WTC11 (cell line): Measurements from ENCODE around the gene LRRC74B. TPM values are rescaled to one million over a fixed set of nuclear protein-coding genes. Genes with fewer than 3 reads are reported as not detected.

ENCODE experiments used
- ATAC-seq: fragments of 200-7000 bp; cut with Tn5 transposase; 2 replicates; pipeline ENCODE4 v1.10.0; 2021; ENCODE audit warnings: mild to moderate bottlenecking, moderate library complexity
- CTCF ChIA-PET: fragments of 300-600 bp; sonication (Branson Sonifier 250); formaldehyde crosslinking; loops from one replicate; lab custom pipeline; 2021; ENCODE audit warnings: antibody characterized with exemption; lab: Charles Lee
- POLR2A ChIA-PET: fragments of 350-600 bp; sonication (Branson Sonifier 250); formaldehyde crosslinking; loops from one replicate; lab custom pipeline; 2021; ENCODE audit warnings: antibody characterized with exemption; lab: Charles Lee
- DNase-seq: peaks from one replicate; pipeline ENCODE4 v3.0.0; 2021; ENCODE audit warnings: low spot score
- H3K27ac Mint-ChIP-seq: 2 replicates; pipeline ENCODE4 v1.8.0; 2021; ENCODE audit warnings: mixed read lengths
- H3K27me3 Mint-ChIP-seq: 2 replicates; pipeline ENCODE4 v1.8.0; 2021; ENCODE audit warnings: low read depth, mild to moderate bottlenecking, moderate library complexity, mixed read lengths
- H3K36me3 Mint-ChIP-seq: 2 replicates; pipeline ENCODE4 v1.8.0; 2021; ENCODE audit warnings: mixed read lengths
- H3K4me1 Mint-ChIP-seq: 2 replicates; pipeline ENCODE4 v1.8.0; 2022; ENCODE audit warnings: mixed read lengths
- H3K4me3 Mint-ChIP-seq: 2 replicates; pipeline ENCODE4 v1.8.0; 2021; ENCODE audit warnings: mild to moderate bottlenecking, moderate library complexity, mixed read lengths
- H3K9me3 Mint-ChIP-seq: 2 replicates; pipeline ENCODE4 v1.8.0; 2021; ENCODE audit warnings: mixed read lengths
- EMX1 ChIP-seq: fragments of 250-450 bp; sonication (Bioruptor Pico); IDR thresholded peaks from 2 replicates; pipeline ENCODE4 v1.8.0; 2021; ENCODE audit warnings: mild to moderate bottlenecking
- NFATC4 ChIP-seq: fragments of 250-450 bp; sonication (Bioruptor Pico); IDR thresholded peaks from 2 replicates; pipeline ENCODE4 v1.9.0; 2021; ENCODE audit warnings: mild to moderate bottlenecking
- NFE2L1 ChIP-seq: sonication (generic); formaldehyde crosslinking; IDR thresholded peaks from 2 replicates; pipeline ENCODE4 v1.8.1; 2023; ENCODE audit warnings: missing genetic modification reagents
- TP53 ChIP-seq: sonication (generic); formaldehyde crosslinking; IDR thresholded peaks from 2 replicates; pipeline ENCODE4 v1.8.1; 2023; ENCODE audit warnings: mild to moderate bottlenecking, missing genetic modification reagents
- total RNA-seq: library from RNA; stranded (reverse); gene quantifications from 3 replicates; pipeline ENCODE4 v1.2.3, GENCODE V29; 2021
- TF ChIP-seq, protein P1 (sequence below): sonication (generic); formaldehyde crosslinking; IDR thresholded peaks from 2 replicates; pipeline ENCODE4 v1.8.1; 2022; ENCODE audit warnings: missing genetic modification reagents, borderline replicate concordance
- TF ChIP-seq, protein P2 (sequence below): sonication (generic); formaldehyde crosslinking; IDR thresholded peaks from 2 replicates; pipeline ENCODE4 v1.8.0; 2022; ENCODE audit warnings: missing genetic modification reagents

The LRRC74B gene
- total RNA-seq, 1 experiment from 2014 or later: not detected

DNA sequence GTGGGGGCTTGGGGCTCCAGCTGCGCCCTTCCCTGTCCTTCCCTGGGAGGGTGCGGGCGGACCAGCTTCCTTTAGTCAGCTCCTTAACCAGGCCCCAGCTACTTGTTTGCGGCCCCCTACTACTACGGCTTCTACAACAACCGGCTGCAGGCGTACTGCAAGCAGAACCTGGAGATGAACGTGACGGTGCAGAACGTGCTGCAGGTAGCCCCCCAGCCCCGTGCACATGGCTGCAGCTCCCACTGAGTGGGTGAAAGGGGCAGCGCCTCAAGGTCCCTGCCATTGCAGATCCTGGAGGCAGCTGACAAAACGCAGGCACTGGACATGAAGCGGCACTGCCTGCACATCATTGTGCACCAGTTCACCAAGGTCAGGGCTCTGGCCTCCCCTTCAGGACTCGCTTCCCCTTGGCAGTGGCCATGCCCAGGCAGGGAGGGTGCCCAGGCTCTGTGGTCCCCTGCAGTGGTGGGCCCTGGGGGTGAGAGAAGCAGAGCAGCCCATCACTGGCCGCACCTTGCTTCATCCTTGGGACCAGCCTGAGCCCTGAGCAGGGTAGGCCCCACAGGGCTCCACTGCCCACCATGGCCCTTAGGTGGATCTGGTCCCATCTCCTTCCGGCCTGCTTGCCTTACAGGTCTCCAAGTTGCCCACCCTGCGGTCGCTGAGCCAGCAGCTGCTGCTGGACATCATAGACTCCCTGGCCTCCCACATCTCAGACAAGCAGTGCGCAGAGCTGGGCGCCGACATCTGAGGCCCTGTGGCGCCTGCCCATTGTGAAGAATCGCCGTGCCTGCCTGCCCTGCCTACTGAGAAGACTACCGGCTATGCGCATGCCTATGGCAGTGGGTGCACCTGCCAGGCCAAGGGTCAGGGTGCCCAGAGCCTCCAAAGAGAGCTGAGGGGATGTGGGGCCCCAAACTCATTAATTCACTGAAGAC, 48.9 kb upstream of the LRRC74B start:
- Mint-ChIP-seq H3K4me3 (no peak overlapping the region), H3K36me3 (no peaks in the 10 kb centered on the region), H3K27me3 (no peaks in the 10 kb centered on the region), H3K4me1 (peaks cover 9% of the 10 kb centered on the region), H3K9me3 (no peaks in the 10 kb centered on the region), H3K27ac (no peak overlapping the region)
- DNase-seq: no peak
- no peak for ATAC-seq
- CTCF ChIA-PET: interaction anchor here (0.8 kb wide), 1 partner anchor 34 kb away, joined by 4 read pairs; no protein-coding TSS in a partner anchor
- POLR2A ChIA-PET: interaction anchor here (0.6 kb wide), 1 partner anchor 1126 kb away, joined by 4 read pairs; no protein-coding TSS in a partner anchor
- TF ChIP-seq TP53: no peak
- TF ChIP-seq, protein P1, sequence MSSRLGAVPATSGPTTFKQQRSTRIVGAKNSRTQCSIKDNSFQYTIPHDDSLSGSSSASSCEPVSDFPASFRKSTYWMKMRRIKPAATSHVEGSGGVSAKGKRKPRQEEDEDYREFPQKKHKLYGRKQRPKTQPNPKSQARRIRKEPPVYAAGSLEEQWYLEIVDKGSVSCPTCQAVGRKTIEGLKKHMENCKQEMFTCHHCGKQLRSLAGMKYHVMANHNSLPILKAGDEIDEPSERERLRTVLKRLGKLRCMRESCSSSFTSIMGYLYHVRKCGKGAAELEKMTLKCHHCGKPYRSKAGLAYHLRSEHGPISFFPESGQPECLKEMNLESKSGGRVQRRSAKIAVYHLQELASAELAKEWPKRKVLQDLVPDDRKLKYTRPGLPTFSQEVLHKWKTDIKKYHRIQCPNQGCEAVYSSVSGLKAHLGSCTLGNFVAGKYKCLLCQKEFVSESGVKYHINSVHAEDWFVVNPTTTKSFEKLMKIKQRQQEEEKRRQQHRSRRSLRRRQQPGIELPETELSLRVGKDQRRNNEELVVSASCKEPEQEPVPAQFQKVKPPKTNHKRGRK (CRISPR knock-in tag): no peak

DNA sequence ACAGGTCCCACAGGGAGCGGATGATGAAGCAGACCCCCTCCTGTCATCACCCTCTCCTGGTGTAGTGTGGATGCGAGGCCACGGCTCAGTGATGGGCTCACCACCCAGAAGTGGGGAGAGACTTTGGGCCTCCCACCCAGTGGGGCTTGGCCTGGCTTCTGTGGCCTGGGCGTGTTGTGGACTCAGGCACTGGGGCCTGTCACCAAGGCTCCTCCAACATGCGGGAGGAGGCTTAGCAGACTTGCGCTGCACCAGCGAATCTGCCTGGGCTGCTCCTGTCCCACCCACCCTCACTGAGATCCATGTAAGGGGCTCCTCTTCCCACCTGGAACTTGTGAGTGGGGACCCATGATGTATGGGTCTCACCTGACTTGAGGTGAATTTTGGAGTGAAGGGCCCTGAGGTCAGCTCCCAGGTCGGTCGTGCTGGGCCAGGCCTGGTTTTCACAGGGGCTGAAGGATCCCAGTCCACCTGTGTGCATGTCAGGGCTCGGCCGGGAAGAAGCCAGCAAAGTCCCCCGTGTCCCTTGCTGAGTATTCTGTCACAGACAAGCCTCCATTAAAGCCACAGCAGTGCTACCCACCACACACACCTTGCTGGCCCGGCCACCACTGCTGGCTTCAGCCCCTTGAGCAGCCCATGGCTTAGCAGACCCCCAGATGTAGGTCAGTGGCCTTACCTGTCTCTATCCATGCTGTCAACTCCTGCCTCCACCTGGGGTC, 48.0 kb upstream of the LRRC74B start:
- CTCF ChIA-PET: interaction anchor here (0.8 kb wide), 1 partner anchor 35 kb away, joined by 4 read pairs; no protein-coding TSS in a partner anchor
- ATAC-seq: no peak
- no peaks in the 10 kb centered on the region for H3K9me3 Mint-ChIP-seq

DNA sequence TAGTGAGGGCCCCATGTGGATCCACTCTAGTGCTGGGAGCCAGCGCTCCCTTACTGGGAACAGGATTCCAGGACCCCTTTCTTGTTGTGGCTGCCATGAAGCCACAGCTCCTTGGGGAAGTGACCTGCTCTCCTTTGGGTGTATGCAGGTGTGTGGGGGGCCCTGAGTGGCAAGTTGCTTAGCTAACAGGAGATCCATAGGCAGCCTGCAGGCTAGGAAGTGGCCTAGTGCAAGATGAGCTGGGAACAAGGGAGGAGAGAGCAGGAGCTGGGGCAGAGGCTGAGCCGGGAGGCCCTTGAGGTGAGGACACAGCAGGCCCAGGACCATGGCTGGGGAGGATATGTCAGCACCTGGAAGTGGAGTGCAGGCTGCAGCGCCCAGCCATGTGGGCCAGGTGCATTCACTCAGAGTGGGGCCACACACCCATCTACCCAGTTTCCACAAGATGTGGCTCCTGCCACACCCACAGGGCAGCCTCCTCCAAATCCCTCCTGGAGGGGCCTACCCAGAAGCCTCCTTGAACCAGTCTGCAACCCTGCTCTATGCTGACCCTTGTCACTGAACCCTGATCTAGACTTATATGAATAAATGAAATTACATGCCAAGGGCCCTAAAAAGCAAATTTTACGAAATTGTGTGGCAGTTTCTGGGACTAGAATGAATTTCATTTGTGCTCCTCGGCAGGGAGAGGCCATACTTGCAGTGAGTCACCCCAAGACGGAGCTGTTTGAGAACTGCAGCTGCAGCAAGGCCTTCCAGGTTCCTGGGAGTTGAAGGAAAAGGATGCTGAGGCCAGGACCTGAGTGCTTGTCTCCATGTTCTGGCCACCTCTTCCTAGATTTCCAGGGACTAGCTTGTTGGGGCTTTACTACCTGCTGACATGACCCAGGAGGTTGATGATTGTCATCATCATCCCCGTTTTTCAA, 47.1 kb upstream of the LRRC74B start:
- no peaks in the 10 kb centered on the region for H3K27me3 Mint-ChIP-seq
- no peaks in the 10 kb centered on the region for H3K9me3 Mint-ChIP-seq
- no peak for DNase-seq
- no peaks in the 10 kb centered on the region for H3K36me3 Mint-ChIP-seq
- H3K4me1 Mint-ChIP-seq: peaks cover 18% of the 10 kb centered on the region
- H3K4me3 Mint-ChIP-seq: no peak overlapping the region
- 0 out of 2 replicates have a peak overlapping the region, but pooled peaks have one; percentile 32 for H3K27ac Mint-ChIP-seq
- no peak for ATAC-seq
- TF ChIP-seq NFE2L1 (CRISPR knock-in tag) (peak; percentile 30; the same call in 1 of the 2 replicates), EMX1 (CRISPR knock-in tag) (no peak)
- CTCF ChIA-PET: interaction anchor here (0.6 to 1.0 kb wide), 3 partner anchors 17 to 42 kb away, joined by 3 to 4 read pairs (median 3); partner anchors contain the start of gene LZTR1
- POLR2A ChIA-PET: interaction anchor here (1.1 kb wide), 1 partner anchor 9 kb away, joined by 3 read pairs; no protein-coding TSS in a partner anchor

More for the DNA sequence above, 48.0 kb upstream of the LRRC74B start:
- peaks cover 9% of the 10 kb centered on the region for H3K4me1 Mint-ChIP-seq
- TF ChIP-seq, protein P2, sequence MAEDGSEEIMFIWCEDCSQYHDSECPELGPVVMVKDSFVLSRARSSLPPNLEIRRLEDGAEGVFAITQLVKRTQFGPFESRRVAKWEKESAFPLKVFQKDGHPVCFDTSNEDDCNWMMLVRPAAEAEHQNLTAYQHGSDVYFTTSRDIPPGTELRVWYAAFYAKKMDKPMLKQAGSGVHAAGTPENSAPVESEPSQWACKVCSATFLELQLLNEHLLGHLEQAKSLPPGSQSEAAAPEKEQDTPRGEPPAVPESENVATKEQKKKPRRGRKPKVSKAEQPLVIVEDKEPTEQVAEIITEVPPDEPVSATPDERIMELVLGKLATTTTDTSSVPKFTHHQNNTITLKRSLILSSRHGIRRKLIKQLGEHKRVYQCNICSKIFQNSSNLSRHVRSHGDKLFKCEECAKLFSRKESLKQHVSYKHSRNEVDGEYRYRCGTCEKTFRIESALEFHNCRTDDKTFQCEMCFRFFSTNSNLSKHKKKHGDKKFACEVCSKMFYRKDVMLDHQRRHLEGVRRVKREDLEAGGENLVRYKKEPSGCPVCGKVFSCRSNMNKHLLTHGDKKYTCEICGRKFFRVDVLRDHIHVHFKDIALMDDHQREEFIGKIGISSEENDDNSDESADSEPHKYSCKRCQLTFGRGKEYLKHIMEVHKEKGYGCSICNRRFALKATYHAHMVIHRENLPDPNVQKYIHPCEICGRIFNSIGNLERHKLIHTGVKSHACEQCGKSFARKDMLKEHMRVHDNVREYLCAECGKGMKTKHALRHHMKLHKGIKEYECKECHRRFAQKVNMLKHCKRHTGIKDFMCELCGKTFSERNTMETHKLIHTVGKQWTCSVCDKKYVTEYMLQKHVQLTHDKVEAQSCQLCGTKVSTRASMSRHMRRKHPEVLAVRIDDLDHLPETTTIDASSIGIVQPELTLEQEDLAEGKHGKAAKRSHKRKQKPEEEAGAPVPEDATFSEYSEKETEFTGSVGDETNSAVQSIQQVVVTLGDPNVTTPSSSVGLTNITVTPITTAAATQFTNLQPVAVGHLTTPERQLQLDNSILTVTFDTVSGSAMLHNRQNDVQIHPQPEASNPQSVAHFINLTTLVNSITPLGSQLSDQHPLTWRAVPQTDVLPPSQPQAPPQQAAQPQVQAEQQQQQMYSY (CRISPR knock-in tag): peak; percentile 72; the same call in 1 of the 2 replicates
- TF ChIP-seq NFATC4 (CRISPR knock-in tag): no peak
- H3K4me3 Mint-ChIP-seq: no peak overlapping the region
- POLR2A ChIA-PET: no interaction called here
- no peaks in the 10 kb centered on the region for H3K36me3 Mint-ChIP-seq
- DNase-seq: no peak
- H3K27ac Mint-ChIP-seq: no peak overlapping the region
- no peaks in the 10 kb centered on the region for H3K27me3 Mint-ChIP-seq
